GM12878 (cell line): ENCODE results near the gene PTGIS. TPM values are rescaled to one million over a fixed set of nuclear protein-coding genes. Genes with fewer than 3 reads are reported as not detected.

Source experiments
- ATAC-seq: fragments of 200-7000 bp; cut with Tn5 transposase; 3 replicates; pipeline ENCODE4 v1.9.1; 2020; ENCODE audit warnings: mild to moderate bottlenecking, moderate library complexity
- BruUV-seq: library from RNA; stranded (reverse); fragments of 400-500 nt; replicated peaks from 2 replicates; lab custom pipeline; 2021; lab: Mats Ljungman, UMichigan
- CTCF ChIA-PET: fragments of 300-600 bp; sonication (Branson Sonifier 250); formaldehyde crosslinking; extraction: SDS; loops from one replicate; lab custom pipeline; 2021; ENCODE audit warnings: inconsistent platforms; lab: Yijun Ruan, JAX
- POLR2A ChIA-PET: fragments of 350-600 bp; formaldehyde crosslinking; extraction: SDS; loops from one replicate; lab custom pipeline; 2021; ENCODE audit warnings: inconsistent platforms; lab: Charles Lee
- RAD21 ChIA-PET: fragments of 300-600 bp; sonication (Branson Sonifier 250); formaldehyde crosslinking; loops from one replicate; lab custom pipeline; 2023; ENCODE audit warnings: antibody characterized with exemption; ENCODE audit not compliant: unreplicated experiment; lab: Charles Lee
- SMC1A ChIA-PET: fragments of 300-600 bp; sonication (Branson Sonifier 250); formaldehyde crosslinking; loops from one replicate; lab custom pipeline; 2023; ENCODE audit not compliant: unreplicated experiment, uncharacterized antibody; lab: Charles Lee
- DNase-seq: peaks from one replicate; pipeline ENCODE4 v3.0.0-alpha.2; 2011; ENCODE audit warnings: low read depth, low spot score
- FAIRE-seq: peaks from 3 replicates; lab custom pipeline; 2011; peaks lifted over from hg19 to GRCh38; lab: Jason Lieb, UNC
- H2AFZ ChIP-seq: 2 replicates; pipeline ENCODE4 v1.6.0; 2011; ENCODE audit warnings: low read depth, low read length, control low read depth; ENCODE audit not compliant: control insufficient read depth
- H3K27ac ChIP-seq: 2 replicates; pipeline ENCODE4 v1.5.1; 2011; ENCODE audit warnings: control low read depth; ENCODE audit not compliant: control insufficient read depth, insufficient read depth
- H3K27me3 ChIP-seq, 2 experiments: replicated peaks in 1 of 2; 2 replicates each; pipeline versions ENCODE4 v1.6.0 to v1.6.1; 2011; ENCODE audit warnings: low read length in 1 of 2; ENCODE audit not compliant: control insufficient read depth in 2 of 2, insufficient read depth in 2 of 2
- H3K36me3 ChIP-seq, 2 experiments: 2 replicates each; pipeline ENCODE4 v1.5.1; 2011; ENCODE audit warnings: low read length in 1 of 2; ENCODE audit not compliant: control insufficient read depth in 2 of 2, insufficient read depth in 2 of 2
- H3K4me1 ChIP-seq: 2 replicates; pipeline ENCODE4 v1.6.1; 2011; ENCODE audit warnings: mild to moderate bottlenecking, low read length, moderate library complexity, mixed read lengths; ENCODE audit not compliant: control insufficient read depth, insufficient read depth
- H3K4me2 ChIP-seq: 2 replicates; pipeline ENCODE4 v1.6.0; 2011; ENCODE audit warnings: control low read depth; ENCODE audit not compliant: control insufficient read depth, insufficient read depth
- H3K4me3 ChIP-seq: fragments of 200-600 bp; sonication (generic); 2 replicates; pipeline ENCODE4 v1.5.1; 2016
- H3K79me2 ChIP-seq: 2 replicates; pipeline ENCODE4 v1.6.0; 2011; ENCODE audit warnings: low read length; ENCODE audit not compliant: control insufficient read depth, insufficient read depth
- H3K9ac ChIP-seq: 2 replicates; pipeline ENCODE4 v1.8.0; 2011; ENCODE audit warnings: low read length, control low read depth, mixed read lengths; ENCODE audit not compliant: control insufficient read depth, insufficient read depth
- H3K9me3 ChIP-seq: replicated peaks from 3 replicates; pipeline ENCODE4 v1.5.1; 2011; ENCODE audit warnings: mild to moderate bottlenecking, low read length; ENCODE audit not compliant: control insufficient read depth, insufficient read depth
- H4K20me1 ChIP-seq: 2 replicates; pipeline ENCODE4 v1.6.0; 2011; ENCODE audit not compliant: control insufficient read depth, insufficient read depth
- CEBPB ChIP-seq, 2 experiments: fragments of 150-350 bp in 1 of 2; IDR thresholded peaks; 2 replicates each; pipeline ENCODE4 v1.6.1; 2012 to 2014; ENCODE audit warnings: low read depth in 2 of 2, low read length in 2 of 2, borderline replicate concordance in 1 of 2, inconsistent platforms in 1 of 2
- CHD2 ChIP-seq: IDR thresholded peaks from 2 replicates; pipeline ENCODE4 v1.6.1; 2011; ENCODE audit warnings: low read depth, low read length, improper control_type of control experiment, borderline replicate concordance
- EZH2 ChIP-seq: IDR thresholded peaks from 2 replicates; pipeline ENCODE4 v1.6.1; 2012; ENCODE audit warnings: low read depth, mild to moderate bottlenecking, control low read depth, inconsistent platforms, low read length, borderline replicate concordance; ENCODE audit not compliant: control insufficient read depth
- FOXM1 ChIP-seq: IDR thresholded peaks from 2 replicates; pipeline ENCODE4 v1.6.1; 2012; ENCODE audit warnings: low read depth, mild to moderate bottlenecking, inconsistent platforms, low read length, moderate library complexity
- KAT2A ChIP-seq: conservative IDR thresholded peaks from 2 replicates; pipeline ENCODE4 v1.6.1; 2011; ENCODE audit warnings: low read depth, low read length; ENCODE audit not compliant: control insufficient read depth
- NFXL1 ChIP-seq: fragments of 450-650 bp; IDR thresholded peaks from 2 replicates; pipeline ENCODE4 v1.6.1; 2017; ENCODE audit warnings: antibody characterized with exemption, mild to moderate bottlenecking, borderline replicate concordance
- NR2C1 ChIP-seq: fragments of 450-650 bp; IDR thresholded peaks from 2 replicates; pipeline ENCODE4 v1.6.1; 2017; ENCODE audit warnings: antibody characterized with exemption, mild to moderate bottlenecking, moderate library complexity
- POLR2A ChIP-seq: IDR thresholded peaks from 2 replicates; pipeline ENCODE4 v1.6.1; 2011; ENCODE audit warnings: low read depth, mild to moderate bottlenecking, low read length
- RB1 ChIP-seq: fragments of 450-650 bp; formaldehyde crosslinking; IDR thresholded peaks from 2 replicates; pipeline ENCODE4 v1.6.1; 2017; ENCODE audit warnings: mild to moderate bottlenecking, borderline replicate concordance
- SIN3A ChIP-seq: IDR thresholded peaks from 2 replicates; pipeline ENCODE4 v1.6.1; 2012; ENCODE audit warnings: low read depth, low read length, improper control_type of control experiment
- SREBF2 ChIP-seq: IDR thresholded peaks from 2 replicates; pipeline ENCODE4 v1.6.1; 2012; ENCODE audit warnings: mild to moderate bottlenecking, low read length
- TCF7 ChIP-seq: IDR thresholded peaks from 2 replicates; pipeline ENCODE4 v1.6.1; 2014; ENCODE audit warnings: antibody characterized with exemption, borderline replicate concordance
- ZZZ3 ChIP-seq: IDR thresholded peaks from 2 replicates; pipeline ENCODE4 v1.6.1; 2011; ENCODE audit warnings: low read depth; ENCODE audit not compliant: control insufficient read depth, insufficient read length
- WGBS: methylation state at CpG from one replicate; pipeline ENCODE4 v1.1.6; 2016; ENCODE audit warnings: low lambda C conversion rate; ENCODE audit not compliant: insufficient replicate concordance, insufficient coverage; ENCODE audit errors: missing lambda C conversion rate; 5-methylcytosine and 5-hydroxymethylcytosine counted together
- in situ Hi-C: fragments of 300-500 bp; cut with MboI; formaldehyde crosslinking; loops from 9 replicates; pipeline ENCODE4 v1.14.3; 2018; ENCODE audit warnings: mixed read lengths
- intact Hi-C: fragments of 100-400 bp; cut with micrococcal nuclease; formaldehyde crosslinking; loops from one replicate; pipeline ENCODE4 v1.14.2; 2022; ENCODE audit not compliant: unreplicated experiment
- polyA plus RNA-seq, 11 experiments: library from polyadenylated mRNA; depleted of rRNA in 4 of 11; unstranded in 6 of 11; stranded (reverse) in 5 of 11; fragments of >200 nt; fragmentation: Nextera tagmentation in 4 of 11; fragmentation: Illumina TruSeq in 1 of 11; extraction: Ambion mirVana in 4 of 11; extraction: Trizol in 1 of 11; gene quantifications; 1 replicate in 1 of 11; 2 replicates in 10 of 11; pipeline versions ENCODE4 v1.2.1 to v1.2.3, GENCODE V29; 2011 to 2016; ENCODE audit warnings: inconsistent platforms in 2 of 11, missing spikeins in 2 of 11, low read depth in 1 of 11
- total RNA-seq, 4 experiments: library from RNA; depleted of rRNA in 3 of 4; stranded (reverse); fragments of >200 nt in 3 of 4; fragmentation: Illumina TruSeq in 1 of 4; extraction: Trizol in 1 of 4; gene quantifications; 2 replicates each; pipeline versions ENCODE4 v1.2.1 to v1.2.3, GENCODE V29; 2013 to 2021
- TF ChIP-seq, protein P1 (sequence below): IDR thresholded peaks from 2 replicates; pipeline ENCODE4 v1.6.1; 2011; ENCODE audit warnings: low read depth, mild to moderate bottlenecking, low read length, moderate library complexity, borderline replicate concordance; ENCODE audit errors: extremely low read depth

Gene PTGIS
- total and polyA plus RNA-seq, 10 of the 15 experiments (the other 5 are each of a cell fraction or from before 2014, with no cell fraction given): 0.10 TPM; not detected in 9

DNA sequence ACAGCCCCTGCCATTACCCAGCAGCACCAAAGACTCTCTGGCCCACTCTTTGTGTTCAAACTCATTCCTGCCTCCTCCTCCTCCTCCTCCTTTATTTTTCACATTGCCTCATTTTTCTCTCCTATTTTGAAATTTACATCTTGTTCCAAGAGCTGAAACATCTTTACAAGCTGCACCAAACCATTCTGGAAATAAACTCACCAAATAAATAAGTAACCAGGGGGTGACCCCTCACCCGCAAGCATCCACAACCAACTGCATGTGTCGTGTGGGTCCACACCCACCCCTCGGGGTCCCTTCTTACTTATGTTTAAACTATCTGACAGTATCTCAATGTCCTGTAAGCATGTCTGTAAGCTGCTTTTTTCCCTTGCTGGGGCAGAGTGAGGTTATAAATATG is 86.8 kb downstream of the PTGIS start:
- Histone ChIP-seq H3K27me3 (peaks cover 5 to 7% of the 10 kb centered on the region in 2 experiments; a peak in 3 of 4 replicates), H3K4me2 (no peak overlapping the region), H3K36me3 (no peaks in the 10 kb centered on the region)
- 43% methylated on average over 3 of the region's 3 CpGs for WGBS
- ChIA-PET POLR2A (no interaction called here), CTCF (interaction anchor here (0.6 kb wide), 1 partner anchor 9 kb away, joined by 3 read pairs; no protein-coding TSS in a partner anchor)
- TF ChIP-seq NFXL1 (no peak), POLR2A (no peak), SREBF2 (no peak), CEBPB (IDR thresholded peaks at IDR 0.05; ENCODE audit: borderline replicate concordance in 1 of 2, low read depth in 2 of 2, low read length in 2 of 2) (no peak), ZZZ3 (no peak), CHD2 (no peak), KAT2A (no peak), NR2C1 (no peak), RB1 (no peak), TCF7 (no peak), FOXM1 (no peak), SIN3A (no peak), EZH2 (no peak)
- TF ChIP-seq, protein P1, sequence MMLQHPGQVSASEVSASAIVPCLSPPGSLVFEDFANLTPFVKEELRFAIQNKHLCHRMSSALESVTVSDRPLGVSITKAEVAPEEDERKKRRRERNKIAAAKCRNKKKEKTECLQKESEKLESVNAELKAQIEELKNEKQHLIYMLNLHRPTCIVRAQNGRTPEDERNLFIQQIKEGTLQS: no peak
- TF ChIP-seq, all 136 proteins: peak for 0
- FAIRE-seq: no peak
- no peaks in the 10 kb centered on the region for H3K9me3 ChIP-seq
- RAD21 ChIA-PET: no interaction called here
- DNase-seq: no peak
- no peaks in the 10 kb centered on the region for H3K79me2 ChIP-seq
- in situ Hi-C loops: no loop called here
- ATAC-seq: no peak
- H3K4me3 ChIP-seq: no peak overlapping the region
- H4K20me1 ChIP-seq: no peaks in the 10 kb centered on the region
- no peak overlapping the region for H2AFZ ChIP-seq
- intact Hi-C loops: no loop called here
- H3K27ac ChIP-seq: no peak overlapping the region
- no peak overlapping the region for H3K9ac ChIP-seq
- no peaks in the 10 kb centered on the region for H3K4me1 ChIP-seq
- no TSS peak for BruUV-seq
- SMC1A ChIA-PET: no interaction called here
